ENCODE data around the gene SPI1.

- TF ChIP-seq EZH2phosphoT487 (conservative IDR thresholded peaks at IDR 0.05; ENCODE audit: low read length) (no peak), CTCF (IDR thresholded peaks at IDR 0.05; ENCODE audit: insufficient read depth, low read length, poor library complexity, severe bottlenecking) (no peak)
These were observed 41.8 kb downstream of the SPI1 start for GRCh38 chr11:47336595-47336994.

Data from SU-DHL-6 (cell line).